HG03139 (cell line): ENCODE data around the gene SFTPB.

Experiments
- ATAC-seq: cut with Tn5 transposase; IDR thresholded peaks from one replicate; pipeline ENCODE4 v1.9.1; 2021; ENCODE audit not compliant: unreplicated experiment

Gene SFTPB

DNA sequence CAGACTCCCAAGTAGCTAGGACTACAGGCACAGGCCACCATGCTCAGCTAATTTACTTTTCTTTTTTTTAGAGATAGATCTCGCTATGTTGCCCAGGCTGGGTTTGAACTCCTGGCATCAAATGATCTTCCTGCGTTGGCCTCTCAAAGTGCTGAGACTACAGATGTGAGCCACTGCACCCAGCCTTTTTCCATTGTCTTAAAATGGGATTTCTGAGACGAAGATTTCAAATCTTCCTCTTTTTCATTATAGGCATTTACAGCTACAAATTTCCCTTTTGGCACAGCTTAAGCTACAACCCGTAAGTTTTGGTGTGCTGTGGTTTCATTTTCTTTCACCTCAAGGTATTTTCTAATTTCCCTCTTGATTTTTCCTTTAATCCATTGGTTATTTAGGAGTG lies 34.8 kb upstream of the SFTPB start:
- ATAC-seq: no peak

DNA sequence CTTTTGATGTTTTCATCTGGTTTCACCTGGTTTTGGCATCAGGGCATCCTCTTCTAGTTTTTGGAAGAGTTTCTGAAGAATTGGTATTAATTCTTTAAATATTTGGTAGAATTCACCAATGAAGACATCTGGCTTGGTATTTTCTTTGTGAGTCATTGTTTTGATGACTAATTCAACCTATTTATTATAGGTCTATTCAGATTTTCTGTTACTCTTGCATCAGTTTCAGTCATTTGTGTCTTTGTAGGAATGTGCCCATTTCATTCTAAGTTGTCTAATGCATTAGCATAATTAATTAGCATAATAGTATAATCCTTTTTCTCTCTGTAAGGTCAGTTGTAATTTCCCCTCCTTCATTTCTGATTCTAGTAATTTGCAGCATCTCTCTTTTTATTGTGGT lies 34.2 kb upstream of the SFTPB start:
- no peak for ATAC-seq

DNA sequence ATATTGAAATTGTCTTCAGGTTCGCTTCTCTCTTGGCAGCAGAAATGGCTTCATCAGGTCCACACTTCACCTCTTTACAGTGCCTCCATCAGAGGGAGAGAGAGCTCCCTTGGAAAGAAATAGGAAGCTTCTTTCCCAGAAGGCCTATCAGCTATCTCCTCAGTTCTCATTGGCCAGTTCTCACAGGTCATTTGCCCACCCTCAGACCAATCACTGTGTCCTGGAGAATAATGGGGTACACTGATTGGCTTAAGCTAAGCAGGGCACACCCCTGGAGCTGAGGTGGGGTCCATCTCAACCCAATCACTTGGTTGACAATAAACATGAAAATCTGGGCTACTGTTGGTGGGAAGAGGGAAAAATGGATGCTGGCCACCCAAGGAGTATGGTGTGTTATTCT lies 31.3 kb upstream of the SFTPB start:
- ATAC-seq: no peak

DNA sequence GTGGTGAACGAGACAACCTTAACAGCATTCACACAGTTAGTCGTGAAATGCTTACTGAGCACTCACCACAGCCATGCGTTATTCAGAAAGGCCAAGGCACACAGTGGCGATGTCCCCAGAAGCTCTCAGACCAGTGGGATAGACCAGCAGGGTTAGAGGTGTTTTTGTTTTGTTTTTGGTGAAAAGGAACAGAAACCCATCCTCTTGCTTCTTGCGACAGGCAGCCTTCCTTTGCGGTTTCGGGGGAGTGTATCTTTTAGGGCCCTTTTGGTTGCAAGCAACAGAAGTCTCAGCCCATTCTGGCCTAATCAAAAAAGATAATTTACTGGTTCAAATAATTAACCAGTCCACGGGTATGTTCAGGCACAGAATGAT lies 30.9 kb upstream of the SFTPB start:
- no peak for ATAC-seq

DNA sequence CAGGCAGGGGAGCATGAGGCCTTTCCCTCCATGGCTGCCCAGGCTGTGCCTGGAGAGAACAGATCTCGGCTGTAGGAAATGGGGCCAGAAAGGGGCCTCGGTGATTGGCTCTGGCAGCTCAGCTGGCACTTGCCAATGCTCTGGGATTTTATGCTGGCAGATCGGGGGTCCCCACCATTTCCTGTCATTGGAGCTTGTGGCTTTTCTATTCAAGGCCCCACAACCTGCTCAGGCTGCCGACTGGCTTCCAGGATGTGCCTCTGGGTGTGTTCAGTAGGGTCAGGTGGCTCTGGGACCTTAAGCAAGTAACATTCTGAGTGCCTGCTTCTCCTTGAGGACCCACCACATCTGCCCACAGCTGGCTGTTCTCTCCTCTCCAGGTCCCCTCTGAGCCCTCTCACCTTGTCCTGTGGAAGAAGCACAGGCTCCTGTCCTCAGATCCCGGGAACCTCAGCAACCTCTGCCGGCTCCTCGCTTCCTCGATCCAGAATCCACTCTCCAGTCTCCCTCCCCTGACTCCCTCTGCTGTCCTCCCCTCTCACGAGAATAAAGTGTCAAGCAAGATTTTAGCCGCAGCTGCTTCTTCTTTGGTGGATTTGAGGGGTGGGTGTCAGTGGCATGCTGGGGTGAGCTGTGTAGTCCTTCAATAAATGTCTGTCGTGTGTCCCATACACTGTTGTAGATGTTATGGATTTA lies 30.3 kb upstream of the SFTPB start:
- no peak for ATAC-seq

DNA sequence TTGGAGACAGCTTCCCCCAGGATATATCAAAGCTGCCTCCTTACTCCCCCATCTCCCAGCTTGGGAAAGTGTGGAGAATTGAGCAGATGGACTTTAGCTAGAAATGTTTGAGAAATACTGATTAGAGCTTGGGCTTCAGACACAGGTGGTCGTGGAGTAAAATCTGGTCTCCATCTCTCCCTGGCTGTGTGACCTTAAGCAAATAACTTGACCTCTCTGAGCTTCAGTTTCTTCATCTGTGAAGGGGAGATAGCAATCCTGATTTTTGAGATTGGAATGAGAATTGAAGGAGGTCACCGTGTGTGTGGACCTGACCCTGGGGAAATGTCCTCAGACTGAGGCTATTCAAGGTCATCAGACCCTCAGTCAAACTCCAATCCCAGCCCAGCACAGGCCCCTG lies 29.7 kb upstream of the SFTPB start:
- ATAC-seq: no peak

DNA sequence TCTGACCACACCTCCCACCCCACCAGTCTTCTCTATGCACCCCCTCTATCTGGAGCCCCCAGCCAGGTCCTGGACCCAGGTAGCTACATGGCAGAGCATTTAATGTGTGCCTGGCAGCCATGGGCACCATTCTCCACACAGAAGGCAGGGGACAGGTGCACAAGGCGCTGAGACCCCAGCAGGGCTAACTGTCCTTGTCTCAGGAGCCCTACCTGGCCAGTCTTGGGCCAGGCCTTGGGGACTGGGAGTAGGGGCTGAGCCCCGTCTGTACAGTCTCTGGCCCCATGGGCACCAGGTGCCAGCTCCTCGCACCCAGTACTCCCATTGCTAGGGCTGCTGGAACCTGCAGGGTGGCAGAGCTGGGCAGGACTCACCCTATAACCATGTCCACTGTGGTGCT lies 29.1 kb upstream of the SFTPB start:
- no peak for ATAC-seq

DNA sequence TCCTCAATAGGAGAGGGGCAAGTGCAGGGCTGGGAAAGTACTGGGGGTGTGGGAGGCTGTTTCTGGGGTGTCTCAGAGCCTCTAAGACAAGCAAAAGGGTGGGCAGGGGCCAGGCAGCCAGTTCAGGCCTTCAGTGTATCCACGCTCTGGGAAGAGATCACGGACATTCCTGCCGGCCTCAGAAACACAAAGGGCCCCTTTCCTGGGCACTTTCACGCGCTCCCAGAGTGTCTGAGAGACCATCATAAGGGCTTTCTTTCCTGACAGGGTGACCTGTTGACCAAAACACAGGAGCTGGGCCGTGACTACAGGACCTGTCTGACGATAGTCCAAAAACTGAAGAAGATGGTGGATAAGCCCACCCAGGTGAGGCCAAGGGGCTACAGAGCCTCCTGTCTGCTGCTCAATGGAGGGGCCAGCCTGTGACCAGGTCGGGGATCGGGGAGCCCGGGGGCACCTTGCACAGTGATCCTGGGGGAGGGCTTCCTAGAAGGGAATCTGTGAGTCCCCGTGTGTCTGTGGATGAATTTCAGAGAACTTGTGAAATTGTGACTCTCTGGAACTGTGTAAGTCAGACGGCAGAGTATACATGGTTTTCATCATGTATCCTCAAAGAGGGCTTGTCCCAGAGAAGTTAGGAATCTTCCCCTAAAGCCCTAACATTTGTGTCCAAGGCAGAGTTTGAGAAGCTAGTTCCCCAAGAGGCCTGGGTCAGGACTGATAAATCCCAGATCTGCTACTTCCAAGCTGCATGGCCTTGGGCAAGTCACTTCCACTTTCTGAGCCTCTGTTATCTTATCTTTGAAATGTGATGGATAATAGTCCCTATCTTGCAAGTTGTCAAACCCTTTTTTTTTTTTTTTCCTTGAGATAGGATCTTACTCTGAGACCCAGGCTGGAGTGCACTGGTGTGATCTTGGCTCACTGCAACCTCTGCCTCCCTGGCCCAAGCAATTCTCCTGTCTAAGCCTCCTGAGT lies 28.0 kb upstream of the SFTPB start:
- no peak for ATAC-seq

DNA sequence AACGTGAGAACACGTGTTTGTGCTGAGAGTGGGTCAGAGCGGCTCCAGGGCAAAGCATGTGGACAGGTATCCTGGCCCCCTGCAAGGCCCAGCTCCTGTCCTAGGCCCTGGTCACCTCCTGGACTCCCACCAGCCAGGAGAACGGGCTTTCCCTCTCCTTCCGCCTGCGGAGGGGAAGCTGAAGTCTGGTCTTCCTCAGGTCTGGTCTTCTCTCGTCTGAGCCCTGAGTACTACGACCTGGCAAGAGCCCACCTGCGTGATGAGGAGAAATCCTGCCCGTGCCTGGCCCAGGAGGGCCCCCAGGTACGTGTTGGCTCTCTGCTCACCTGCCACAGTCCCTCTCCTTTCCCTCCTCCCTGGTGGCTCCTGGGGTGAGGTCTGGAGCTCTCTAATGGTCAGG lies 27.1 kb upstream of the SFTPB start:
- no peak for ATAC-seq

DNA sequence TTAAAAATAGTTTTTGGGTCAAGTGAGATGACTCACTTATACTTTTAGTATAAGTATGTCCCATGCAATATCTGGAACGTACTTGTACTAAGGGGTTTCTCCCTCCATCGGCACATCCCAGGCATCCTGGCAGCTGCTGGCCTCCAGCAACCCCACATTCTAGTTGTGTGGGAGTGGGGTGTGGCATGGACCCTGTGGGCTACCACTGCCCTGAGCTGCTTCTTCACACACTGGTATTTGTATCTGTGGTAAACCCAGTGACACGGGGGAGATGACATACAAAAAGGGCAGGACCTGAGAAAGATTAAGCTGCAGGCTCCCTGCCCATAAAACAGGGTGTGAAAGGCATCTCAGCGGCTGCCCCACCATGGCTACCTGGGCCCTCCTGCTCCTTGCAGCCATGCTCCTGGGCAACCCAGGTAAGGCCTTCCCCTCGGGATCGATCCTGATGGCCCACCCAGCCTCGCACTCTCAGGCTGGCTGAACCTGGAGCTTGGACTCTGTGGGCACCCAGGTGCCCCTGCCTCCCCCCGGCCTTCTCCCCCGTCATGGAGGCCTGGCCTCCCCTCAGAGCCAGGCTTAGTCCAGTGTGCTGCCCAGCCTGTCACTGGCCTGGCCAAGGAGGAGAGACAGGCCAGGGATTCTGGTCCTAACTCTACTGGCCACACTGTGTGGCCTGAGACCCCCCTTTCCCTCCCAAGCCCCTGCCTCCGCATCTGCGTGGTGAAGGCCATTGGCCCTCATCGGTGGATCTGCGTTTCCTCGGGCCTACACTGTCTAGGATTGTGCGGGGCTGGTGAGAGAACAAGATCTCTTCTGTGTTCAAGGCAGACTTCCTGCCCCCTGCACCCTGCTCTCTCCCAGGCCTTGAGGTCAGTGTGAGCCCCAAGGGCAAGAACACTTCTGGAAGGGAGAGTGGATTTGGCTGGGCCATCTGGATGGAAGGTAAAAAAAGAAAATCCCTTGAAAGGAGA lies 26.3 kb upstream of the SFTPB start, which contains the start of gene GNLY:
Gene GNLY (plus strand): TSS at position 307 of the 974 bp plus-strand sequence. CDS start 61 bp downstream, at position 368.
- no peak for ATAC-seq

DNA sequence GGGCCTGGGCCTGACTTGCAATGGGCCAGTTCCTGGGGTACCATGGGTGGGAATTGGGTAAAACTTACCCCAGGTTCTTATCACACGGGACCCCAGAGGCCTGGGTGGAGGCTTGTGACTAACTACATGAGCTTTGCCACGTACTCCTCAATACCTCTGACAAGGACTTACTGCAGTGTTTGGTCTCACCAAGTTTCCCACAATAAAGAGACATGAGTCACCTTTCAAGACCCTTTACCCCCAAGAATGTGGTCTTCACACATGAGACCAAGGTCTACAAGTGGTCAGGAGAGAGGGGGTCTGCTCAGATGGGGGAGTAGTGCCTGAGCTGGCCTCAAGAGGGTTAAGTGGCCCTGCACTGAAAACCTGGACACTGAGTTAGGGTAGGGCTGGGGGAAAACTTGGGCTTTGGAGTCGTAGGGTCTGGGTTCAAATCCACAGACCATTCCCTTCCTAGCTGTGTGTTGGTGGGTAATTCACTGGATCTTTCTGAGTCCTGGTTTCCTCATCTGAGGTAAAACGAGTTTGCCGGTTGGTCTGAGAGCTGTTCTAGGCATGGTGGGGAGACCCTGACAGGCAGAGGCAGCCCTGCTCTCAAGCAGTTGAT lies 24.1 kb upstream of the SFTPB start:
- ATAC-seq: no peak

DNA sequence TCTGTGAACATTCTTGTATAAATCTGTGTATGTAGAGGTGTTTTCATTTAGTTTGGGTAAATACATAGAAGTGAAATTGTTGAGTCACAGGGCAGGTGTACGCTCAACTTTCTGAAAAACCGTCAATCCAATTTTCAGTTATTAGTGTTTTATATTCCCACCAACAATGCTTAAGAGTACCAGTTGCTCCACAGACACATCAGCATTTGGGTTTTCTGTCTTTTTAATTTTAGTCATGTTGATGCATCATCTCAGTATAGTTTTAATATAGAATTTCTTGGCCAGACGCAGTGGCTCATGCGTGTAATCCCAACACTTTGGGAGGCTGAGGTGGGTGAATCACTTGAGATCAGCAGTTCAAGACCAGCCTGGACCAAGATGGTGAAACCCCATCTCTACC lies 22.9 kb upstream of the SFTPB start:
- no peak for ATAC-seq

DNA sequence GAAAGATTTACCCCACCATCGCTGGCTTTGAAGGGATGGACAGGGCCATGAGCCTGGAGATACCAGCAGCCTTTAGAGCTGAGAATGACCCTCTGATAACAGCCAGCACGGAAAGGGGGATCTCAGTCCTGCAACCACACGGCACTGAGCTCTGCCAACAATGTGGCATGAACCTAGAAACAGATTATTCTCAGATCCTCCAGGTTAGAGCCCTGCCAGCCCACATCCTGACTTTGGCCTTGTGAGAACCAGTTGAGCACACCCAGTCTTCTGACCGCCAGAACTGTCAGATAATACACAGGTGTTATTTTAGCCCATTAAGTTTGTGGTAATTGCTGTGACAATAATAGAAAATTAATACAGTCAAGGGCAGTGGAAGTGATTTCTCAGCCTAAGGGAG lies 16.8 kb upstream of the SFTPB start:
- no peak for ATAC-seq

DNA sequence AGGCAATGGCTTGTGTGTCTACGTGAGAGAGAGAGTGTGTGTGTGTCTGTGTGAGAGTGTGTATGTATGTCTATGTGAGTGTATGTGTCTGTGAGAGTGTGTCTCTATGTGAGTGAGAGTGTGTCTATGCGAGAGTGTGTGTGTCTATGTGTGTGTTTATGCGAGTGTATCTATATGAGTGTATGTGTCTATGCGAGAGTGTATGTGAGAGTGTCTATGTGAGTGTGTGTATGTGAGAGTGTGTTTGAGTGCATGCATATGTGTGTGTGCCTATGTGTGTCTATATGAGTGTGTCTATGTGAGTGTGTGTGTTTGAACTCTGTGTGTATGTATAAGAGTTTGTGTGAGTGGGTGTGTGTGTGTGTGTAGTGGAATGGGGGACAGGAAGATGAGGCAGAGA lies 16.4 kb upstream of the SFTPB start:
- ATAC-seq: no peak

DNA sequence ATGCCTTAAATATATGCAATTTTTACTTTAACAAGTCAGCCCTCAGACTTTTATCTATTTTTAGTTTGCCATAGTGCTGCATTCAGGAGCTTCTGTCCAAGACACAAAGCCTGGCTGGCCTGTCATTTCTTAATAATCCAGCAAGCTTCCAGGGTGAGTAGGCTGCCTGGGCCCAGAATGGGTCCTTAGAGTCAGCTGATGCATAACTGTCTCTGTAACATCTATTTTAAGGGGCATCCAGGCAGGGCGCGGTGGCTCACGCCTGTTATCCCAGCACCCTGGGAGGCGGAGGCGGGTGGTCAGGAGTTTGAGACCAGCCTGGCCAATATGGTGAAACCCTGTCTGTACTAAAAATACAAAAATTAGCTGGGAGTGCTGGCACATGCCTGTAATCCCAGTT lies 14.4 kb upstream of the SFTPB start:
- ATAC-seq: no peak

DNA sequence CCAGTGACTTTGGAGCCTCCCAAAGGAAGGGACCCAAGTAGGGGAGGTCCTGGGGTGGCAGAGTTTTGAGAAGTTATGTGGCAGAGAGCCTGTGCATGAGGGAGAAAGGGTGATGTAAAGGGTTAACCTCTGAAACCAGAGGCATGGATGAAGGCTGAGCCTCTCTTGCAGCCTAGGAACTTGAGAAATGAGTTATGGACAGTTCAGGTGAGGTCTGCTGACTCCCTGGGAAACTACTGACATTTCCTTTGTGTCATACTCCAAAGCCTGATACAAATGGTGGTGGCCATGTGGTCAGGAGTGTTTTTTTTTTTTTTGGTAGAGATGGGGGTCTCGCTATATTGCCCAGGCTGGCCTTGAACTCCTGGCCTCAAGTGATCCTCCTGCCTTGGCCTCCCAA lies 13.8 kb upstream of the SFTPB start:
- no peak for ATAC-seq

DNA sequence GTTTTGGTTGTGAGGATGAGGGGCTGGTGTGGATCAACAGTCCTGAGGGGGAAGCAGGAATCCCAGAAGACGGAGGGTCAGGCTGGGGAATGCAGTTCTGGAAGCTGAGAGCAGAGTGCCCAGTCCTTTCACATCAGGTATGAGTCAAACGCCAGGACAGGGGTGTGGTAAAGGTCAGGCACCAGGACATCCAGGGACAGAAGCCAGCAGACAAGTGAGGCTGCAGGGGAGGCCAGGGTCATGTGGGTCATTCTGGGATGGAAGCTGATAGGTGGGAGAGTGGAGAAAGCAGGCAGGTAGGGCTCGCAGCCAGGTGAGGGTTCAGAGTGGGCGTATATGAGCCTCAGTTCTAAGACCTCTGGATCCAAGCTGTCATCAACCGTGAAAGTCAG lies 13.4 kb upstream of the SFTPB start:
- no peak for ATAC-seq

DNA sequence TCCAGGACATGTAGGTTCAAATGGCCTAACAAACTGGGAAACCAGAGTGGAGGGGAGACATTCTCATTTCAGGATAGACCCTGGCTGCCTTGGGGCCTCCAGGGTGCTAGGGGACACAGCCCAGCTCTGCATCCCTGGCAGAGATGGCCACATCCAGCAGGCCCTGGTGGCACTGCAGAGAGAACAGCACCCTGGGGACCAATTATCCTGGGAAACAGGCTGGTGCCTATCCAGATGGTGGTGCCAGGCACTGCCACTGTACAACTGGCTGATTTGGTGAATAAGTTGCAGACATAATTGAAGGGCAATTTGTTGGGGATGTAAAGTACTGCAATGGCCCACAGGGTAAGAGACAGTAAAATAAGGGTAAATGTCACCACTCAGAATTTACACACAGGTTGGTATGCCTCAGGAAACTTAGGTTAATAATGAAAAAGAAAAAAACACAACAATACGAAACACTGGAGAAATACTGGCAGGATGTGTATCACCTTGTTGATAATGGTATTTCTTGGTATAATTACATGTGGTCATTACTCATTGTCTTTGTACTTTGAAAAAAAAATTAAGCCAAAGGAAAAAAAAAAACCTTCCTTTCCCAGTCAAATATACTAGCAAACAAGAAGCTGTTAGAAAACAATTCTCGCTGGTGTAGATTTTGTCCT lies 12.8 kb upstream of the SFTPB start:
- no peak for ATAC-seq

DNA sequence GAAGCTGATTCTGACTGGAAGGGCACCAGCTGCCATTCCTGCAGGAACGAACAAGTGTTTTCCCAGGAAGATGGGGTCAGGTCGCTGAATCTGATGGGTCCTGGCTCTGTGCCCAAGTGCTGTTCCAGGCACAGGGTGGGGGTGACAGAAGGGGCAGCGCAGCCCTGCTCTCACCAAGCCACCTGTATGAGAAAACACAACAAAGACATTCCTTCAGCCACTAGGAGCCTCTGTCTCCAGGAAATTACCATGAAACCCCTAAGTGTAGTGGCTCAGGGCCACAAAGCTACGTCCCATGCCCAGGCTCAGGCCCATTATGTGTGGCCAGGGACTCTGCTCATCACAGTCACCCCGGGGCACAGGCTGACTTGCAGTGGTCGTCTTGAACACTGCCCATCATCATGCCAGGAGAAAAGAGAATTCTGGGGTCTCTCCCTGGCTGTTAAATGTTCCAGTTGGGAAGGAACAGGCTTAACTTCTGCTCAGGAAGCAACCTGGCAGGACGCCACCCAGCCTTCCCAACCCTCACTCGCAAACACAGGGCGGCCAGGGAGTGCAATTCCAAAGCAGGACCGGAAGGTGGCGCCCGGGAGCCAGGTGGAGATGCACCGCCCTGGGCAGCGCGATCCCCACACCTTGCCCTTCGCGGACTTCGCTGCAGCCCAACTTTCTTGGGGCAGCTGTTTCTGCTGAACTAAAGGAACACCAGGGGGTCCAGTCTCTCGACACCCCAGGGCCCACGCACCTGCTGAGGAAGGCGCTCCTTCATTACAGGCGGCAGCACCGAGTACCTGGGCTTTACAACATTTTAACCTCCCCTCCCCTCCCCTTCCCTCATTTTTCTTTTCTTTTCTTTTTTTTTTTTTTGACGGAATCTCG lies 11.0 kb upstream of the SFTPB start:
- peak; percentile 67 for ATAC-seq
